GM19455 (cell line): Measurements from ENCODE around the gene RNPEPL1.

ENCODE experiments used
- ATAC-seq: cut with Tn5 transposase; IDR thresholded peaks from one replicate; pipeline ENCODE4 v1.9.1; 2021; ENCODE audit not compliant: unreplicated experiment

The RNPEPL1 gene

GRCh38 chr2:240589850-240590525 lies 21.7 kb downstream of the RNPEPL1 start:
- no peak for ATAC-seq

GRCh38 chr2:240590681-240591111 lies 22.4 kb downstream of the RNPEPL1 start:
- ATAC-seq = no peak

GRCh38 chr2:240591226-240591625 lies 22.9 kb downstream of the RNPEPL1 start:
- no peak for ATAC-seq

GRCh38 chr2:240591784-240592183 lies 23.5 kb downstream of the RNPEPL1 start:
- no peak for ATAC-seq

GRCh38 chr2:240593026-240593702 lies 24.9 kb downstream of the RNPEPL1 start:
- ATAC-seq = no peak

- ATAC-seq = no peak
These were observed 25.6 kb downstream of the RNPEPL1 start for GRCh38 chr2:240593703-240594451.

GRCh38 chr2:240594511-240595380 lies 26.5 kb downstream of the RNPEPL1 start:
- ATAC-seq = no peak

GRCh38 chr2:240595381-240596079 lies 27.2 kb downstream of the RNPEPL1 start:
- ATAC-seq = no peak

- no peak for ATAC-seq
These were observed 27.8 kb downstream of the RNPEPL1 start for GRCh38 chr2:240596080-240596460.

- no peak for ATAC-seq
These were observed 28.2 kb downstream of the RNPEPL1 start for GRCh38 chr2:240596491-240596931.

- no peak for ATAC-seq
These were observed 28.8 kb downstream of the RNPEPL1 start for GRCh38 chr2:240597054-240597418.

GRCh38 chr2:240597419-240598181 lies 29.3 kb downstream of the RNPEPL1 start:
- no peak for ATAC-seq

GRCh38 chr2:240598311-240598911 lies 30.1 kb downstream of the RNPEPL1 start:
- no peak for ATAC-seq

GRCh38 chr2:240599141-240599583 lies 30.9 kb downstream of the RNPEPL1 start:
- no peak for ATAC-seq

GRCh38 chr2:240600451-240600961 lies 32.2 kb downstream of the RNPEPL1 start:
- no peak for ATAC-seq

GRCh38 chr2:240601061-240601830 lies 33.0 kb downstream of the RNPEPL1 start:
- no peak for ATAC-seq

- ATAC-seq = no peak
These were observed 33.5 kb downstream of the RNPEPL1 start for GRCh38 chr2:240601831-240602160.
